HepG2 (cell line): ENCODE data around the gene SLC24A2. TPM values are rescaled to one million over a fixed set of nuclear protein-coding genes. Genes with fewer than 3 reads are reported as not detected.

Experiments used
- ATAC-seq: fragments of 200-7000 bp; cut with Tn5 transposase; 3 replicates; pipeline ENCODE4 v1.9.1; 2020; ENCODE audit warnings: mild to moderate bottlenecking, moderate library complexity
- BruUV-seq: library from RNA; stranded (reverse); fragments of 400-500 nt; replicated peaks from 2 replicates; lab custom pipeline; 2021; lab: Mats Ljungman, UMichigan
- CTCF ChIA-PET: fragments of 300-600 bp; formaldehyde crosslinking; extraction: SDS; loops from one replicate; lab custom pipeline; 2021; ENCODE audit warnings: low total read pairs, inconsistent platforms, low intra/inter-chr PET ratio; lab: Yijun Ruan, JAX
- POLR2A ChIA-PET: fragments of 350-600 bp; sonication (Branson Sonifier 250); formaldehyde crosslinking; loops from one replicate; lab custom pipeline; 2020; ENCODE audit warnings: antibody characterized with exemption, inconsistent platforms; lab: Yijun Ruan, JAX
- DNase-seq: peaks from one replicate; pipeline ENCODE4 v3.0.0-alpha.2; 2015; ENCODE audit warnings: low spot score
- FAIRE-seq: peaks from 3 replicates; lab custom pipeline; 2011; peaks lifted over from hg19 to GRCh38; lab: Jason Lieb, UNC
- H2AFZ ChIP-seq: one replicate; pipeline ENCODE4 v1.6.1; 2011; ENCODE audit warnings: low read length, inconsistent platforms
- H3K27ac ChIP-seq: fragments of 300-600 bp; 3 replicates; pipeline ENCODE4 v1.8.0; 2011; ENCODE audit warnings: mixed run types, mild to moderate bottlenecking, mixed read lengths, low read length, inconsistent platforms; ENCODE audit not compliant: insufficient read depth; ENCODE audit errors: extremely low read length
- H3K27me3 ChIP-seq, 2 experiments: fragments of 200-600 bp in 1 of 2; 2 replicates in 1 of 2; 3 replicates in 1 of 2; pipeline versions ENCODE4 v1.6.0 to v1.8.0; 2011; ENCODE audit warnings: low read length in 2 of 2, mild to moderate bottlenecking in 2 of 2, moderate library complexity in 2 of 2, inconsistent platforms in 1 of 2; ENCODE audit not compliant: insufficient read depth in 2 of 2, control insufficient read depth in 1 of 2
- H3K36me3 ChIP-seq, 2 experiments: fragments of 200-600 bp in 1 of 2; replicated peaks in 1 of 2; 2 replicates in 1 of 2; 3 replicates in 1 of 2; pipeline versions ENCODE4 v1.5.1 to v1.8.0; 2011; ENCODE audit warnings: low read length in 2 of 2, inconsistent platforms in 1 of 2; ENCODE audit not compliant: insufficient read depth in 2 of 2, control insufficient read depth in 1 of 2
- H3K4me1 ChIP-seq: 2 replicates; pipeline ENCODE4 v1.5.1; 2012; ENCODE audit warnings: low read length, inconsistent platforms; ENCODE audit not compliant: insufficient read depth
- H3K4me2 ChIP-seq: 2 replicates; pipeline ENCODE4 v1.6.0; 2011; ENCODE audit warnings: low read depth, low read length, inconsistent platforms
- H3K4me3 ChIP-seq, 3 experiments: fragments of 200-600 bp in 1 of 3; sonication (generic), shearing (Covaris generic) in 1 of 3; replicated peaks in 1 of 3; 2 replicates each; pipeline ENCODE4 v1.5.1; 2011 to 2016; ENCODE audit warnings: low read length in 3 of 3, inconsistent platforms in 2 of 3, low read depth in 2 of 3, mild to moderate bottlenecking in 2 of 3, control low read depth in 1 of 3, mixed read lengths in 1 of 3; ENCODE audit not compliant: insufficient read depth in 1 of 3
- H3K79me2 ChIP-seq: one replicate; pipeline ENCODE4 v1.6.1; 2011; ENCODE audit warnings: low read length, inconsistent platforms; ENCODE audit not compliant: insufficient read depth
- H3K9ac ChIP-seq: 2 replicates; pipeline ENCODE4 v1.6.0; 2011; ENCODE audit warnings: mild to moderate bottlenecking, low read depth, low read length, inconsistent platforms; ENCODE audit not compliant: insufficient read depth
- H3K9me3 ChIP-seq: 2 replicates; pipeline ENCODE4 v1.5.1; 2012; ENCODE audit warnings: mild to moderate bottlenecking, low read length
- H4K20me1 ChIP-seq: 2 replicates; pipeline ENCODE4 v1.6.0; 2011; ENCODE audit warnings: inconsistent platforms, mild to moderate bottlenecking, low read length, moderate library complexity; ENCODE audit not compliant: insufficient read depth
- ATF7 ChIP-seq, 2 experiments: fragments of 450-650 bp in 1 of 2; sonication (generic) in 1 of 2; formaldehyde crosslinking in 1 of 2; IDR thresholded peaks; 2 replicates each; pipeline versions ENCODE4 v1.4.0 to v1.6.1; 2016 to 2020; ENCODE audit warnings: antibody characterized with exemption in 1 of 2, mild to moderate bottlenecking in 1 of 2, missing genetic modification reagents in 1 of 2
- EED ChIP-seq: sonication (generic); formaldehyde crosslinking; IDR thresholded peaks from 2 replicates; pipeline ENCODE4 v1.5.0; 2020; ENCODE audit warnings: mild to moderate bottlenecking, missing genetic modification reagents
- KDM5B ChIP-seq: sonication (generic); formaldehyde crosslinking; IDR thresholded peaks from 2 replicates; pipeline ENCODE4 v1.4.0; 2020; ENCODE audit warnings: missing genetic modification reagents, mild to moderate bottlenecking, borderline replicate concordance
- MAZ ChIP-seq, 2 experiments: sonication (generic) in 1 of 2; formaldehyde crosslinking in 1 of 2; IDR thresholded peaks; 2 replicates each; pipeline versions ENCODE4 v1.5.0 to v1.6.1; 2012 to 2020; ENCODE audit warnings: low read depth in 2 of 2, mild to moderate bottlenecking in 2 of 2, borderline replicate concordance in 1 of 2, improper control_type of control experiment in 1 of 2, low read length in 1 of 2, missing genetic modification reagents in 1 of 2, moderate library complexity in 1 of 2
- NFIB ChIP-seq: sonication (generic); formaldehyde crosslinking; IDR thresholded peaks from 2 replicates; pipeline ENCODE4 v1.9.0; 2021; ENCODE audit warnings: missing genetic modification reagents, mild to moderate bottlenecking, borderline replicate concordance
- NR2F6 ChIP-seq, 2 experiments: IDR thresholded peaks; 2 replicates each; pipeline ENCODE4 v1.6.1; 2016; ENCODE audit warnings: antibody characterized with exemption in 1 of 2, mild to moderate bottlenecking in 1 of 2
- SPEN ChIP-seq: sonication (generic); formaldehyde crosslinking; IDR thresholded peaks from 2 replicates; pipeline ENCODE4 v1.5.1; 2020; ENCODE audit warnings: low read depth, mild to moderate bottlenecking, missing genetic modification reagents
- ZNF207 ChIP-seq: fragments of 450-650 bp; IDR thresholded peaks from 2 replicates; pipeline ENCODE4 v1.6.1; 2016; ENCODE audit warnings: antibody characterized with exemption, borderline replicate concordance
- ZNF281 ChIP-seq: sonication (generic); formaldehyde crosslinking; IDR thresholded peaks from 2 replicates; pipeline ENCODE4 v1.4.0; 2020; ENCODE audit warnings: missing genetic modification reagents, borderline replicate concordance
- ZNF367 ChIP-seq: sonication (generic); formaldehyde crosslinking; IDR thresholded peaks from 2 replicates; pipeline ENCODE4 v1.4.0; 2020; ENCODE audit warnings: missing genetic modification reagents, borderline replicate concordance
- ZNF577 ChIP-seq: sonication (generic); formaldehyde crosslinking; IDR thresholded peaks from 2 replicates; pipeline ENCODE4 v1.4.0; 2020; ENCODE audit warnings: mild to moderate bottlenecking, low read depth, missing genetic modification reagents, borderline replicate concordance
- WGBS: methylation state at CpG from one replicate; pipeline ENCODE4 v1.1.6; 2017; ENCODE audit warnings: low lambda C conversion rate; 5-methylcytosine and 5-hydroxymethylcytosine counted together
- in situ Hi-C: cut with HindIII; loops from 2 replicates; pipeline ENCODE4 v1.10.0; 2017; ENCODE audit warnings: low pct_unique_long_range_greater_than_20kb; ENCODE audit not compliant: extremely low pct_ligation_motif_present
- intact Hi-C: fragments of 100-400 bp; cut with micrococcal nuclease; formaldehyde crosslinking; loops from one replicate; pipeline ENCODE4 v1.10.0; 2022; ENCODE audit not compliant: unreplicated experiment
- polyA plus RNA-seq, 8 experiments: library from polyadenylated mRNA; depleted of rRNA in 3 of 8; stranded (reverse) in 7 of 8; unstranded in 1 of 8; fragments of >200 nt; fragmentation: Illumina TruSeq in 4 of 8; extraction: Trizol in 4 of 8; gene quantifications; 2 replicates each; pipeline versions ENCODE4 v1.2.1 to v1.2.3, GENCODE V29; 2011 to 2016; ENCODE audit warnings: low read depth in 4 of 8, missing spikeins in 1 of 8, mixed read lengths in 1 of 8; ENCODE audit not compliant: insufficient read depth in 1 of 8
- total RNA-seq, 5 experiments: library from RNA; depleted of rRNA; stranded (reverse); fragments of >200 nt; fragmentation: Illumina TruSeq; extraction: Trizol; gene quantifications; 2 replicates each; pipeline ENCODE4 v1.2.3, GENCODE V29; 2016; ENCODE audit warnings: low read depth in 1 of 5
- TF ChIP-seq, protein P1 (sequence below): sonication (generic); formaldehyde crosslinking; IDR thresholded peaks from 2 replicates; pipeline ENCODE4 v1.8.1; 2023; ENCODE audit warnings: mild to moderate bottlenecking, missing genetic modification reagents
- TF ChIP-seq, protein P2 (sequence below), 2 experiments: sonication (generic) in 1 of 2; formaldehyde crosslinking in 1 of 2; IDR thresholded peaks; 2 replicates each; pipeline versions ENCODE4 v1.4.0 to v1.6.1; 2016 to 2020; ENCODE audit warnings: borderline replicate concordance in 1 of 2, low read depth in 1 of 2, mild to moderate bottlenecking in 1 of 2, missing genetic modification reagents in 1 of 2

The SLC24A2 gene
- total and polyA plus RNA-seq, 2 of the 13 experiments (the other 11 are each of a cell fraction or from before 2014, with no cell fraction given), result under 0.01 TPM; not detected in 1

DNA sequence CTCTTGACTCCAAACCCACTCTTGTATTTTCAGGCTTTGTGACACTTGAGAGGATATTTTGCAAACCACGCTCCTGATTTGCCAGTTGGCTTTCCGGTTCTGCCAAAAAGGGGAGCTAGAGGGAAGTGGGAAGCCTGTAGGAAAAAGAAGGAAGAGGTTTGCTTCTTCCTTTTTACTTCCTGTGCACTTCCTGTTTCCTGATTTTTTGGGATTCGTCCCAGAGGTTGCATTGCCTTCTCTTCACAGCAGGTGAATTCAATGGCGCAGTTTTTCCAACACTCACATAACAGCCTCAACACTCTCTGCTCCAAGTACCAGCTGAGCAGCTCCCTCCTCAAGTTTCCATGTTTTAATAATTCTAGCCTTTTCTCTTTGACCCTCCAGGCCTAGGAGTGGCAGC is 47.7 kb downstream of the SLC24A2 start:
- DNase-seq (no peak), FAIRE-seq (no peak), ATAC-seq (no peak)
- in situ Hi-C loops (no loop called here), intact Hi-C loops (no loop called here)
- 1% methylated on average over 4 of the region's 4 CpGs for WGBS
- no peak overlapping the region for H2AFZ ChIP-seq
- no peak overlapping the region for H3K4me2 ChIP-seq
- H3K36me3 ChIP-seq, result no peaks in the 10 kb centered on the region
- H3K9ac ChIP-seq, result no peak overlapping the region
- H3K79me2 ChIP-seq, result no peaks in the 10 kb centered on the region
- H4K20me1 ChIP-seq, result no peaks in the 10 kb centered on the region
- no peaks in the 10 kb centered on the region for H3K4me1 ChIP-seq
- ChIA-PET POLR2A (no interaction called here), CTCF (no interaction called here)
- no peaks in the 10 kb centered on the region for H3K27me3 ChIP-seq
- H3K4me3 ChIP-seq, result no peak overlapping the region
- BruUV-seq, result no TSS peak
- H3K9me3 ChIP-seq, result no peaks in the 10 kb centered on the region
- H3K27ac ChIP-seq, result no peak overlapping the region
- TF ChIP-seq ZNF577 (CRISPR knock-in tag) (no peak), EED (CRISPR knock-in tag) (no peak), MAZ (IDR thresholded peaks at IDR 0.05; ENCODE audit: borderline replicate concordance, low read depth, low read length) (no peak), MAZ (CRISPR knock-in tag; IDR thresholded peaks at IDR 0.05; ENCODE audit: low read depth) (no peak), SPEN (CRISPR knock-in tag) (no peak), ATF7 (IDR thresholded peaks at IDR 0.05) (no peak), ATF7 (CRISPR knock-in tag; IDR thresholded peaks at IDR 0.05) (no peak), KDM5B (CRISPR knock-in tag) (no peak), ZNF367 (no peak), NFIB (CRISPR knock-in tag) (no peak), NR2F6 (IDR thresholded peaks at IDR 0.05) (no peak), NR2F6 (CRISPR knock-in tag; IDR thresholded peaks at IDR 0.05) (no peak), ZNF281 (no peak), ZNF207 (no peak)
- TF ChIP-seq, protein P1, sequence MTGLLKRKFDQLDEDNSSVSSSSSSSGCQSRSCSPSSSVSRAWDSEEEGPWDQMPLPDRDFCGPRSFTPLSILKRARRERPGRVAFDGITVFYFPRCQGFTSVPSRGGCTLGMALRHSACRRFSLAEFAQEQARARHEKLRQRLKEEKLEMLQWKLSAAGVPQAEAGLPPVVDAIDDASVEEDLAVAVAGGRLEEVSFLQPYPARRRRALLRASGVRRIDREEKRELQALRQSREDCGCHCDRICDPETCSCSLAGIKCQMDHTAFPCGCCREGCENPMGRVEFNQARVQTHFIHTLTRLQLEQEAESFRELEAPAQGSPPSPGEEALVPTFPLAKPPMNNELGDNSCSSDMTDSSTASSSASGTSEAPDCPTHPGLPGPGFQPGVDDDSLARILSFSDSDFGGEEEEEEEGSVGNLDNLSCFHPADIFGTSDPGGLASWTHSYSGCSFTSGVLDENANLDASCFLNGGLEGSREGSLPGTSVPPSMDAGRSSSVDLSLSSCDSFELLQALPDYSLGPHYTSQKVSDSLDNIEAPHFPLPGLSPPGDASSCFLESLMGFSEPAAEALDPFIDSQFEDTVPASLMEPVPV (CRISPR knock-in tag), result no peak
- TF ChIP-seq, protein P2, sequence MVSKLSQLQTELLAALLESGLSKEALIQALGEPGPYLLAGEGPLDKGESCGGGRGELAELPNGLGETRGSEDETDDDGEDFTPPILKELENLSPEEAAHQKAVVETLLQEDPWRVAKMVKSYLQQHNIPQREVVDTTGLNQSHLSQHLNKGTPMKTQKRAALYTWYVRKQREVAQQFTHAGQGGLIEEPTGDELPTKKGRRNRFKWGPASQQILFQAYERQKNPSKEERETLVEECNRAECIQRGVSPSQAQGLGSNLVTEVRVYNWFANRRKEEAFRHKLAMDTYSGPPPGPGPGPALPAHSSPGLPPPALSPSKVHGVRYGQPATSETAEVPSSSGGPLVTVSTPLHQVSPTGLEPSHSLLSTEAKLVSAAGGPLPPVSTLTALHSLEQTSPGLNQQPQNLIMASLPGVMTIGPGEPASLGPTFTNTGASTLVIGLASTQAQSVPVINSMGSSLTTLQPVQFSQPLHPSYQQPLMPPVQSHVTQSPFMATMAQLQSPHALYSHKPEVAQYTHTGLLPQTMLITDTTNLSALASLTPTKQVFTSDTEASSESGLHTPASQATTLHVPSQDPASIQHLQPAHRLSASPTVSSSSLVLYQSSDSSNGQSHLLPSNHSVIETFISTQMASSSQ (IDR thresholded peaks at IDR 0.05; ENCODE audit: low read depth), result no peak
- TF ChIP-seq, protein P2 (CRISPR knock-in tag; IDR thresholded peaks at IDR 0.05; ENCODE audit: borderline replicate concordance), result no peak
